Glutamatergic neuron (in vitro differentiated cells): ENCODE data around the gene TMEM151B. TPM values are rescaled to one million over a fixed set of nuclear protein-coding genes. Genes with fewer than 3 reads are reported as not detected.

ENCODE experiments used
- DNase-seq: peaks from one replicate; pipeline ENCODE4 v3.0.0; 2022
- H3K27ac Mint-ChIP-seq: one replicate; pipeline ENCODE4 v1.8.0; 2020; ENCODE audit warnings: mild to moderate bottlenecking, mixed read lengths, inconsistent platforms; ENCODE audit not compliant: unreplicated experiment
- H3K27me3 Mint-ChIP-seq: one replicate; pipeline ENCODE4 v1.8.0; 2020; ENCODE audit warnings: mild to moderate bottlenecking, moderate library complexity, mixed read lengths, inconsistent platforms; ENCODE audit not compliant: unreplicated experiment
- H3K36me3 Mint-ChIP-seq: one replicate; pipeline ENCODE4 v1.8.0; 2020; ENCODE audit warnings: mild to moderate bottlenecking, mixed read lengths, inconsistent platforms; ENCODE audit not compliant: unreplicated experiment
- H3K4me1 Mint-ChIP-seq: one replicate; pipeline ENCODE4 v1.8.0; 2020; ENCODE audit warnings: mild to moderate bottlenecking, low read depth, mixed read lengths, inconsistent platforms; ENCODE audit not compliant: unreplicated experiment
- H3K4me3 Mint-ChIP-seq: one replicate; pipeline ENCODE4 v1.8.0; 2020; ENCODE audit warnings: mild to moderate bottlenecking, mixed read lengths, inconsistent platforms; ENCODE audit not compliant: unreplicated experiment
- H3K9me3 Mint-ChIP-seq: one replicate; pipeline ENCODE4 v1.8.0; 2020; ENCODE audit warnings: mild to moderate bottlenecking, moderate library complexity, mixed read lengths, inconsistent platforms; ENCODE audit not compliant: unreplicated experiment
- total RNA-seq: library from RNA; stranded (reverse); fragmentation: NEBNext Ultra II Directional; extraction: Animal tissue kit (Norgen Biotek cat#: 25700); gene quantifications from one replicate; pipeline ENCODE4 v1.2.1, GENCODE V29; 2021; ENCODE audit not compliant: unreplicated experiment
- TF ChIP-seq, protein P1 (sequence below): fragments of 200-600 bp; sonication (generic); IDR thresholded peaks from one replicate; pipeline ENCODE4 v1.5.0; 2021; ENCODE audit not compliant: partially characterized antibody, unreplicated experiment

Gene TMEM151B
- total RNA-seq, 1 donor from 2014 or later = 51.3 TPM

DNA sequence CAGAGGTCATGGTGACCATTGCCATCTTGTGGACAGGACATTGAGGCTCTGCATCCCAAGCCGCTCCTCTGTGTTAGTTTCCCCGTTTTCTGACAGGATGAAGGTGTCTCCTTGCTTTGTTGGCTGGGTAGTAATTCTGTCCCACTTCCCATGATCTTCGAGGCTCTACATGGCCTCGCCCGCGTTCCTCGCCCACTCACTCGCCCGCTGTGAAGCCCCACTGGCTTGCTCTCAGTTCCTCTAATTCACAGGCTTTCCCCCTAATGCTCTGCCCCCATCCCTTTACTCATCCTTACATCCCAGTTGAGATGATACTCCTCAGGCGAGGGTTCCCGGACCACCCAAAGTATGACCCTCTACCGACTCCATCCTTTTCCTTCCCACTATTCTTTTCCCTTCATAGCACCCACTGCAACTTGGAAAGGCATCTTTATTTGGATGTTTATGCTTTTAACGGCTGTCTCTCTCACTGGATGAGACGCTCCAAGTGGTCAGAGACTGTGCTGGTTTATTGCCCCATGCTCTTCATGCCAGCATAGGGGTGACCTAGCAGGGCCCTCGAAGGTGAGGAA is 12.4 kb upstream of the TMEM151B start:
- Mint-ChIP-seq H3K4me3 (peak overlapping the region; percentile 91), H3K36me3 (peaks cover 6% of the 10 kb centered on the region), H3K27me3 (peaks cover 14% of the 10 kb centered on the region), H3K9me3 (peaks cover 19% of the 10 kb centered on the region), H3K4me1 (peaks cover 28% of the 10 kb centered on the region), H3K27ac (peak overlapping the region; percentile 97)
- no peak for DNase-seq
- TF ChIP-seq, protein P1, sequence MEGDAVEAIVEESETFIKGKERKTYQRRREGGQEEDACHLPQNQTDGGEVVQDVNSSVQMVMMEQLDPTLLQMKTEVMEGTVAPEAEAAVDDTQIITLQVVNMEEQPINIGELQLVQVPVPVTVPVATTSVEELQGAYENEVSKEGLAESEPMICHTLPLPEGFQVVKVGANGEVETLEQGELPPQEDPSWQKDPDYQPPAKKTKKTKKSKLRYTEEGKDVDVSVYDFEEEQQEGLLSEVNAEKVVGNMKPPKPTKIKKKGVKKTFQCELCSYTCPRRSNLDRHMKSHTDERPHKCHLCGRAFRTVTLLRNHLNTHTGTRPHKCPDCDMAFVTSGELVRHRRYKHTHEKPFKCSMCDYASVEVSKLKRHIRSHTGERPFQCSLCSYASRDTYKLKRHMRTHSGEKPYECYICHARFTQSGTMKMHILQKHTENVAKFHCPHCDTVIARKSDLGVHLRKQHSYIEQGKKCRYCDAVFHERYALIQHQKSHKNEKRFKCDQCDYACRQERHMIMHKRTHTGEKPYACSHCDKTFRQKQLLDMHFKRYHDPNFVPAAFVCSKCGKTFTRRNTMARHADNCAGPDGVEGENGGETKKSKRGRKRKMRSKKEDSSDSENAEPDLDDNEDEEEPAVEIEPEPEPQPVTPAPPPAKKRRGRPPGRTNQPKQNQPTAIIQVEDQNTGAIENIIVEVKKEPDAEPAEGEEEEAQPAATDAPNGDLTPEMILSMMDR = peak; percentile 37

DNA sequence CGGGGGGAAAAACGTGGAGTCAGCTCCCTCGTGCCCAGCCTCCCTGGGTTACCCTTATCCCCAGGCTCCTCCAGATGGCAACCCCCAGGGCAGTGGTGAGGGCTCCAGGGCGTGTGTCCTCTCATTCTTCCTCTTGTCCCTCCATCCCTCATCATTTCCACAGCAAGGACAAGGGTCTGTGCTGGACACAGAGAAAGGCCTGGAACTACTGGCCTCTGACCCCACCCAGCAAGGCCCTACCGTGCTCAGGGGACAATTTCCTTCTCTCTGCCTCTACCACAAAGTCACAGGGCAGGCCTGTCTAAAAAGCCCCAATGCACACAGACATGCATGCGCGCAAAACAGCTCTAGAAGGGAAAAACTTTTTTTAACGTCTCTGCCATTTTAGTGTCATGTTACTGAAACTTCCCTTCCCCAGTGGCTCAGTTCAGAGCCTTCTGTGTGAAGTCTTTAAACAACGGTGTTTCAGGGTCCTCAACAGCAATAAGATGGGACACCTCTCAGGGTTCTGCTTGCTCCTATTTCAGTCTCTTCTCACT is 11.9 kb upstream of the TMEM151B start:
- Mint-ChIP-seq H3K4me1 (peaks cover 34% of the 10 kb centered on the region), H3K27ac (peak overlapping the region; percentile 28), H3K4me3 (peak overlapping the region; percentile 71), H3K9me3 (peaks cover 19% of the 10 kb centered on the region), H3K27me3 (peaks cover 14% of the 10 kb centered on the region), H3K36me3 (peaks cover 6% of the 10 kb centered on the region)
- TF ChIP-seq, protein P1 = no peak
- no peak for DNase-seq

DNA sequence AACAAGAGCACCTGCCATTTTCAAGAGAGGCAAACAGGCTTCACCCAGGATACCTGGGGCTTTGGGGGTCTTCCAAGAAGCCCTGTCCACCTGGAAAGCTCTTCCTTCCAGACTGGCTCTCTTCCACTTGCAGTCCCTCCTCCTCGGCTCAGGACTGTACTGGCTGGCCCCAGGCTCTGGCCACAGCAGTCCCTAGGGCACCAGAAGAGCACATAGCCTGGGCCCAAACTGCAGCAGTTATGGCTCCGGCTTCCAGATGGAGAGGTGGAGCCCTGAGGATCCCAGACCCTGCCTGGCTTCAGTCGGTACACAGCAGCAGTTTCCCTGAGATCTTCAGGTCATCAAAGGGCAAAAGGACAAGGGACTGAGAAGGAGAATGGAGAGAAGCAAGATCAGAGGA is 11.3 kb upstream of the TMEM151B start:
- peaks cover 19% of the 10 kb centered on the region for H3K9me3 Mint-ChIP-seq
- peak overlapping the region; percentile 28 for H3K27ac Mint-ChIP-seq
- peaks cover 39% of the 10 kb centered on the region for H3K4me1 Mint-ChIP-seq
- peaks cover 6% of the 10 kb centered on the region for H3K36me3 Mint-ChIP-seq
- no peak for DNase-seq
- H3K27me3 Mint-ChIP-seq = peaks cover 17% of the 10 kb centered on the region
- peak overlapping the region; percentile 71 for H3K4me3 Mint-ChIP-seq
- TF ChIP-seq, protein P1 = no peak

DNA sequence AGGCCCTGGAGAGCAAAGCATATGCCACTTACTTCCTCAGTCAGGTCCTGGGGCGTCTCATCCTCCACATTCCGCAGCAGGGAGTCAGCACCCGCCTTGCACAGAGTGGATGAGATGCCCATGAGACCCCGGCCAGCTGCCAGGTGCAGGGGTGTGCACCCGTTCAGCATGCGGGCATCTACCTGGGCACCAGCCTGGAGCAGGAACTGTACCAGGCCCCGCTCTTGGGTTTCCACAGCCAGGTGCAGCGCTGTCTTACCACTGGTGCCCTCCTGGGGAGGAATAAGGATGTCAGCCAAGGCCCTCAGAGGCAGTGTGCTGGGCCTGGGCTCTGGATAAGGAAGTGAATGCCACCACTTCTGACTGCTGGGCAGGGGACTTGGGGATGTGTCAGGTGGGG is 10.2 kb upstream of the TMEM151B start:
- no peak overlapping the region for H3K27ac Mint-ChIP-seq
- peaks cover 44% of the 10 kb centered on the region for H3K4me1 Mint-ChIP-seq
- TF ChIP-seq, protein P1 = no peak
- peaks cover 6% of the 10 kb centered on the region for H3K36me3 Mint-ChIP-seq
- DNase-seq = no peak
- peaks cover 19% of the 10 kb centered on the region for H3K9me3 Mint-ChIP-seq
- H3K4me3 Mint-ChIP-seq = no peak overlapping the region
- peaks cover 19% of the 10 kb centered on the region for H3K27me3 Mint-ChIP-seq
